GM19099 (cell line): ENCODE measurements around the gene NLN.

ENCODE experiments used
- POLR2A ChIP-seq: IDR thresholded peaks from 3 replicates; pipeline ENCODE4 v1.6.1; 2011; ENCODE audit warnings: low read depth; ENCODE audit not compliant: insufficient read length; ENCODE audit errors: extremely low read depth

Gene NLN

DNA sequence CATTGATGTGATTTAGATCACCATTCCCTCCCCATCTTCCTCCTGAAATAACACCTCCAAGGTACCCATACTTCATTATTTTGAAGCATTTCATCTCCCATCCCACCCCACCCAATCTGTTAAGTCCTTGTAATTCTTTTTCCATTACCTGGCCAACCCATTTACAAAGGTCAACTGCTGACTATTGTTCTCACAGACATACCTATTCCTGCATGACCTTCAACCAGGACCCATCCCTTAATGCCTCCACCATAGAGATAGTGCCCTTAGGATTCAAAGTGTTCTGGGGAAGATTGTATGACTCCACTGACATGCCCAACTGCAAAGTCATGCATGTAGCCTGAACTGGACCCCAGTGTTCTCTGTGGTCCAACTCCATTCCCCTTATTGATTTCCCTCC, 91.2 kb downstream of the NLN start:
- TF ChIP-seq POLR2A: no peak

DNA sequence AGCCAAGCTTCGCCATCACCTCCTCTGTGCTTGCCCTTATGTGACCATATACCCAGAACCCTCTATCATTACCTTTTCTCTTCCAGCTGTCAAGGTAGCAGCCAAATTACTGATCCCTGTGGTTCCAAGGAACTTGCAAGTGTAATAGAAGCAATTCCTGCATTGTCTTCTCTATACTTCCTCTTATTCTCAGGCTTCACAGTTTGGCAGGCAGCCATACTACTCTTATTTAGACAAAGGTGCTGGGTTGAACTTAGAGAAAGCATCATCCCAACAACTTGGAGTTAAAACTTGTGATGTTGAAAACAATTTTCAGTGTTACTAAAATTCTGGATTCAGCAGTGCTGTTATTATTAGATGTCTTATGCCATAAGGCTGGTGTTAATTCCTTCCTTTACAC, 93.2 kb downstream of the NLN start:
- TF ChIP-seq POLR2A: no peak

DNA sequence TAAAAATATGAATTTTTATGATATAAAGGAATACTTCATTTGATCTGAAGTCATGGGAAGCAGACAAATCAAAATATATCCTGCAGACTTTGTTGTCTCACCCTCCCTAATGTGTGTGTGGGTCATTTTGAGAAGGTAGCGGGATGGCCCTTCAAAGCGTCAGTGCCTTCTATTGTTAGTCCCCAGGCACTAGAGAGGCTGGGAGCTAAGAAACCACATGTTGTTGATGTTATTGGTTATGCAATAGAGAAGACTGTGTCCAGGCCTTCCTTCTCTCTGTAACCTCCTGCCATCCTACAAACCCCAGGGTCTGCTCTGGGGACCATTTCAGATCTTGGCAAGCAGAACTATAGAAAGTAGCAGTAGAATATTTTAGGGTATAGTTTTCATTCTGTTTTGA, 94.7 kb downstream of the NLN start:
- TF ChIP-seq POLR2A: no peak

DNA sequence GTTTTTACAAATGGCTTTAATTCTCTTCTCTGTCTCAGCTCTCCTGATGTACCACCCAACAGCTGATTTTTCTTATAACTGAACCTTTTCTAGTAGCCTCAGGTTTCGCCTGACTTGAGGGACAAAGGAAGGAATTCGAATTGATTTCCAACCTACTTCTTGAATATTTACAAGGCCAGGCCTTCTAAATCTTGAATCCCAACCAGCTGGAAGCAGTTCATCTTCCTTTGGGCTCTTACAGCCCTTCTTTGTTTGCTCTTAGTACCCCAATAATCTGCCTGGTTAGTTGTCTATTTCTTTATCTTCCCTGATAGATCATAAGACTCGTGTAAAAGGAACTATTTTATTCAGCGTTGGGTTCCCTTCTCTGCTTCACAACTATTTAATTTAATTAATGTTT, 95.9 kb downstream of the NLN start:
- no peak for TF ChIP-seq POLR2A

DNA sequence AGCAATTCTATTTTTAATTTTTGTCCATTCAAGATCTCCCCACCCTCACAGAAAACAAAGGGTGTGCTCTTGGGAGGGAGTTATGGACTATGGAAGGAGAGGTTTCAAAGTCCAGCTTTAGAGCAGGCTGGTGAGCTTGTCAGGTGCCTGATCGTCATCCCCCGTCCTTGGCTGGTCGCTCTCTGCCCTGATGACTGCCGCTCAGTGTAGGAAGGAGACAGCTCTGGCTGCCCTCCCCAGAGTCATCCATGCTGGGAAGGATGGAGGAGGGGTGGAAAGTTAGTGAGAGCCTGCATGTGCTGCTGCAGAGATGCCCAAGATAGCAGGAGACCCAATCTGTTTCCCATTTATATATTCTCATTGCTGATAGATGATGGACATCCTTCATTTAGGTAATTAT, 96.6 kb downstream of the NLN start:
- no peak for TF ChIP-seq POLR2A

DNA sequence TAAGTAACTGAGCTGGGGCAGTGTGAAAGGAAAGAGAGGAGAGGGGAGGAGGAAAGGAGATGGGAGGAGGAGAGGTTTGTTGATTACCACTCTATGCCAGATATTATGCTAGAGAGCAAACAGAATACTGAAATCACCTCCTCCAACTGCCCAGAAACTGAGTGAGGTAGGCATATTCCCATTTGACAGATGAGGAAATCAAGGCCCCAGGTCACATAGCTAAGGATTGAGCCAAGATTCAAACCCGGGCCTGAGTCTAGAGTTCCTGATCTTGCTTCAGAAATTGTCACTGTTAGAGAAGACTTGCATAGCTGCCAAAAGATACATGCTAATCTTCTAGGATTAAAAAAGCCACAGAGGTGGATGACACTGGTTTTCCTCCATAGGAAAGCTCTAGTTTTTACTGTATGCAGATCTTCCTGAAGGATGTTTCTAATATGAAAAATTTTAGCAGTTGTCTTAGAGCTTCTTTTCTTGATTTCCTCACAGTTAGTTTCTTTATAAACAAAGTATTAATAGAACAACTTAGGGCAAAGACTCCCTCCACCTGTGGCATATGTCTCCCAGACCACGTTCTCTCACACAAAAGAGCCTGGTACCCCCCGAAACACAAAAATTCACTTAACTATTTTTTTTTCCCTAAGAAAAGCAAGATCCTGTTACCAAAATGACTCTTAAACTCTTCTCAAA, 97.4 kb downstream of the NLN start:
- no peak for TF ChIP-seq POLR2A

DNA sequence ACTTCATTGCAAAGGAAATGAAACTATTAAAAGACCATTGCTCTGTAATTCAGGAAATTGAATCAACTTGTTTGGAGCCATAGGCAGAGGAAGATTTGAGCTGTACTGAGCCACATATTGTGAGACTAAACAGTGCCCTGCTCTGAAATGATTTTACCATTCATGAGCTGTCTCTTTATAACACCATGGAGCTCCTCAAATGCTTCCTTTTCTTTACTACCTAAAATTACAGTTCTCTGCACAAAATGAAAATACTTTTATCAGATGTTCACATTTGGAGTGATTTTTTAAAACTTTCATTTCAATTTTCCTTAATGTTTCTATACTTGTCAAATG, 97.9 kb downstream of the NLN start:
- no peak for TF ChIP-seq POLR2A

DNA sequence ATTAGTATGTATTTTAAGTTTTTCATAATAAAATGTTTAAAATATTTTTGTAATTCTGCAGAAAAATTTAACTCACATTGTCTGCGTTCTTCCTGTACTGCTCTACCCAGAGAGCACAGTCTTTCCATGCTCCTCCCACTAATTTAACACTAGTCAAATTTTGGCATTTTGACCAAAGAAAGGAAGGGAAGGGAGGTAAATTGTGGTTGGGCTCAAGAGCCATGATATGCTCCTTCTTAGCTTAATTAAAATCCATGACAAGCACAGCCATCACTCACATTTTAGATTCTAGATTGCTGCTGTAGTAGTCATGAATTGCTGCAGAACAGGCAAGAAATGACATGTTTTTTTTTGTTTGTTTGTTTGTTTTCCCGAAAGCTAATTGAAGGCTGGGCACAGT, 98.4 kb downstream of the NLN start:
- no peak for TF ChIP-seq POLR2A

DNA sequence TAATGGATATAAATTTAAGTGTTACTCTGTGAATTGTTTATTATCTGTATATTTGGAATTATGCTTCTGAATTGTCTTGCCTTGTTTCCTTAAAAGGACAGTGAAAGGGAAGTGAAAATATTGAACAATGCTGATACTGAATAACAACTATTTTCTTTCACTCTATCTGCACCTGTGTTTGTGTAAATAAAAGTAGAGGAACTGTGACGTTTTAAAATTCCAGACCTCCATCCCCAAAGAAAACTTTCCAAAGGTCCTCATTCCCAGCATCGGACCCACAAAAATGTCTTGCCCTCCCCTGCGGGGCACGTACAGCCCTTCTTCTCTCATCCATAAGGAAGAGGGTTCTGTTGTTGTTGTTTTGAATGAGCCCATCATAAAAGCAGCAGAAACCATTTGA, 100.0 kb downstream of the NLN start:
- no peak for TF ChIP-seq POLR2A

DNA sequence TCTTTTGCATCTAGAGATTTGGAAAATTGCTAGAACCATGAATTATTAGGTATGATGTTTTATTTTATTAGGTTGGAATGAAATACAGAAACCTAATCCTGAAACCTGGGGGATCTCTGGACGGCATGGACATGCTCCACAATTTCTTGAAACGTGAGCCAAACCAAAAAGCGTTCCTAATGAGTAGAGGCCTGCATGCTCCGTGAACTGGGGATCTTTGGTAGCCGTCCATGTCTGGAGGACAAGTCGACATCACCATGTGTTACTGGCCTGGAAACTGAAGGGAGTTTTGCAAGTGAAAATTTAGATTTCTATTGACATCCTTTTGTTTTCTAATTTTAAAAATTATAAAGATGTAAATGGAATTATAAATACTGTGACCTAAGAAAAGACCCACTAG, 100.7 kb downstream of the NLN start:
- no peak for TF ChIP-seq POLR2A

DNA sequence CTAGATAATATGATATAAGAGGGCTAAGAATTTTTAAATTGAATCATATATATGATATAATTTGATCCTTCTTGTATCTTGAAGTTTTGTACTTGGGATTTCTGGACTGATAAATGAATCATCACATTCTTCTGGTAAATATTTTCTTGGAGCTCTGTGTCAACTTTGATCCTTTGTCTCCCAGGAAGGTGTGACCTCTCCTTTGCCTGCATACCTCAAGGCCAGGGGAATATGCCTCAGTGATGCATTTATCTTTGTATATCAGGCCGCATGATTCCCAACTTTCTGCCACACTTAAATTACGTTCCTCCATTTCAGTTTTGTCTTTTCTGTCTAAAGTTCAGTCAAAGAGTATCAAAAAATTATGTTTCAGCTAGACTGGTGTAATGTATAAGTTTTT, 101.2 kb downstream of the NLN start:
- TF ChIP-seq POLR2A: no peak

DNA sequence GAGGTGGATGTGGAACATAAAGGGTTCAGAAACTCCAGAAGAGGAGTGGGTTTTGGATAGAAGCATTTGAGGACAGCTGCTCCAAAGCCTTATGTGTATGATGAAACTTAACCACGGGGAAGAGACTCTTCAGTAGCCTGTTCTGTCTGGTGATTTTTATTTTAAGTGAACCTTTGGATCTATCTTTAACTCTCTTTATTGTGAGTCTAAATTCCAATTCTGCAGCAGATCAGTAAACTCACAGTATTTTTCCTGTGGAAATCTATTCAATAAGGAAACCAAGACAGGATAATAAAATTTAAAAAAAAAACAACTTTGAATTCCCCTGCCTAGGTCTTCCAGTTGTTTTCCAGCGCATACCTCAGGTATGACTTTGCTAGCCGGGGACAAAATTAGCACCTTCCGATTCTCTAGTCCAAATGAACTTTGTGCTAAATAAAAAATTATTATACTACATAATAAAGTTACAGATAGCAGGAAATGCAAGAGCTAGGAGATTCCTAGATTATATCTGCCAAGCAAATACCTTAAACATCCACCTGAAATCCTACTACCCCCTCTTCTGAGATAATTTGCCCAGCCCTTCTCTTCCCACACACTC, 101.9 kb downstream of the NLN start:
- TF ChIP-seq POLR2A: no peak

DNA sequence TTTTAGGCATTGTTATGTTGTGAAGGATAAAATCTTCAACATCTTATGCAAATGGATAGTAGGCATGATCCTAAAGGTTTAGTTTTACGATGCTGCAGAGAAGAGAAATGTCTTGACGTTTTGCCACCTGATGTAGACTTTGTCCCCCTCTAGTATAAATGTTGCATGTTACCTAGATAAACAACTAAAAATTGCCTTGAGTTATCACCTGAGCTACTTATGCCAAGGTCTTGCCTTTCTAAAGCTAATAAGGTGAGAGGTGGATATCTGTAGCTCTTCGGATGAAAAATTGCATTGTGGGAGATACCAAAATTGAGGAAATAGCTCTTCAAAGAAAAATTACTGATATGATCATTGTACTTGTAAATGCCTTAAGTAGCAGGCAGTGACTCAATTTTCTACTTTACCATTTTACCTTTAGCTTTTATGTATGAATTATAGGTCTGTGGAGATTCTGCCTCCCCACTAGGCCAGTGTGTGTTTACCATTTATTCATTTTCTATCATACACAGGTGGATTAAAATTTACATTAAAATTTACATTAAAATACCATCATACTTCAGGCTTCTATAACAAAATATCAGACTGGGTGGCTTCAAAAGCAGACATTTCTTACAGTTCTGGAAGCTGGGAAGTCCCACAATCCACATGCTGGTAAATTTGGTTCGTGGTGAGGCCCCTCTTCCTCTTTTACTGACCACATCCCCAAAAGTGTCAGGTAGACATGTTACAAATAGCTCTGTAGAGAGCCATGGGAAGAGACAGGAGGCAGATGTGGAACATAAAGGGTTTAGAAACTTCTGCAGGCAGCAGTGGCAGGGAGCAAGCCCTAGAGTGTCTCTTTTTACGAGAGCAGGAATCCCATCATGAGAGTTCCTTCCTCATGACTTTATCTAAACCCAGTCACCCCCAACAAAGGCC, 103.7 kb downstream of the NLN start:
- TF ChIP-seq POLR2A: no peak

DNA sequence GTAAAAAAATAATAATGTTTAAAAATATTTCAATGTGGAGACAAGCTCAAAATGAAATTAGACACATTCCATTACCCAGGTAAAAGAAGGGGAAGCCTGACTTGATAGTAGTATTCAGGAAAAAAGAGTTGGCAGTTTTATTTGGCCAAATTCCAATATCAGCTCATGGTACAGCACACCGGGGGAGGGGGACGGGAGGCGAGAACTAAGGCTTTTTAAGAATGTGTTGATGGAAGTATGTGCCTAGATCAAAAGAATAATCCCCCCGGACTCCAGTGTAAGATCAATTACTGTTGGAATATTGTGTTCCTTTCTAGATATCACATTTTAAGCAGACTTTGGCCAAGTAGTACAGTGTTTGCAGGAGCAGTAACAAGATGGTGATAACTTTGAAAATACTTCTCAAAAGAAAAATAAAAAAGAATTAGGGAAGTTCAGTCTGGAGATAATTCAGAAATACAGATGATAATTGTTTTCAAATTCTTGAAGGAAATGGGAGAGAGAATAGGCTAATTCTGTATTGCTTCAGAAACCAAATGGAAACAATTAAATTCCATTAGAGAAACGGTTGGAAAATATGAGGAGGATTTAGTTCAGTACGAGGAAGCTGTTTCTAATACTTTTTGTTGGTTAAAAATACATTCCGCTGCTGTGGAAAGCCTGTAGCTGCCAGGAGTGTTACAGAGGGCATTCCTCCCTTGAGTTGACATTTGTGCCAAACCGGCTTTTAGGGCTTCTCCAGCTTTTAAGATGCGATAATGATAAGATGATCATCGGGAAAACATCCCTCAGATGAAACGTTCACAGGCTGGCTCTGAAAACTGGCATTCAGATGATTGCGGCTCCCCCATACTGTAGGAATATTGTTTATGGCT, 106.3 kb downstream of the NLN start:
- no peak for TF ChIP-seq POLR2A

DNA sequence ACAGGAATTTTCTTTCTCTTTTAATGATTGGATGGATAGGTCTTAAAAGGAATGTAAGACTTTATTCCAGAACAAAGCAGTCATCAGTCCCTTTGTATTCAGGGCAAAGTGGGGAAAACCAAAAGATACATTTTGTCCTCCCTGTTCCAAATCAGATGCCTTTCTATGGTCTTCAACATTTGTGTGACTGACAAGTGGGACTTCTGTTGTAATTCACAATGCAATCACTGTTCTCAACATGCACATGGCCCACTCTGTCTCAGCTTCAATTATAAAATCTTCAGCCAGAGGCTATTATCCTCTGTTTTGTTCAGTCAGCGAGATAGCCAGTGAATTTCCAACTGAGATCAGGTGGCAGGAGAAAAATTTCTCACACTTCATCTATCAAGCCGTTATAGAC, 108.9 kb downstream of the NLN start:
- no peak for TF ChIP-seq POLR2A
